ENCODE measurements around the gene ADAMTSL2.

ADAMTSL2 gene

GRCh38 chr9:133518706-133519449, 15.6 kb upstream of the ADAMTSL2 start:
- no peak for DNase-seq

- no peak for DNase-seq
Observed at GRCh38 chr9:133519693-133520092, 14.8 kb upstream of the ADAMTSL2 start.

GRCh38 chr9:133520121-133520835, 14.2 kb upstream of the ADAMTSL2 start:
- no peak for DNase-seq

GRCh38 chr9:133521122-133522072, 13.1 kb upstream of the ADAMTSL2 start:
- peak; percentile 44 to 89 for DNase-seq

GRCh38 chr9:133522073-133522910, 12.2 kb upstream of the ADAMTSL2 start:
- peak; percentile 56 to 89 for DNase-seq

- DNase-seq, result no peak
Observed at GRCh38 chr9:133523106-133523505, 11.4 kb upstream of the ADAMTSL2 start.

- no peak for DNase-seq
Observed at GRCh38 chr9:133524146-133524545, 10.4 kb upstream of the ADAMTSL2 start.

- no peak for DNase-seq
Observed at GRCh38 chr9:133524679-133525228, 9.8 kb upstream of the ADAMTSL2 start, which contains the start of gene MYMK. Gene MYMK (minus strand): TSS chr9:133524959. CDS start chr9:133524844, 115 bp downstream.

- DNase-seq, result no peak
Observed at GRCh38 chr9:133525677-133526076, 8.8 kb upstream of the ADAMTSL2 start.

GRCh38 chr9:133526721-133527321, 7.7 kb upstream of the ADAMTSL2 start:
- DNase-seq, result no peak

- DNase-seq, result peak in 1 of 2 experiments; percentile 58
Observed at GRCh38 chr9:133527444-133527920, 7.0 kb upstream of the ADAMTSL2 start.

- DNase-seq, result peak in 1 of 2 experiments; percentile 29
Observed at GRCh38 chr9:133528001-133528875, 6.3 kb upstream of the ADAMTSL2 start.

GRCh38 chr9:133528876-133529241, 5.6 kb upstream of the ADAMTSL2 start:
- no peak for DNase-seq

- no peak for DNase-seq
Observed at GRCh38 chr9:133529457-133529856, 5.0 kb upstream of the ADAMTSL2 start.

- DNase-seq, result no peak
Observed at GRCh38 chr9:133529874-133530273, 4.6 kb upstream of the ADAMTSL2 start.

GRCh38 chr9:133531293-133531692, 3.2 kb upstream of the ADAMTSL2 start:
- DNase-seq, result no peak

- DNase-seq, result peak; percentile 83 to 93
Observed at GRCh38 chr9:133532937-133533668, 1.4 kb upstream of the ADAMTSL2 start.

- peak in 1 of 2 experiments; percentile 71 for DNase-seq
Observed at GRCh38 chr9:133533857-133534256, 647 bp upstream of the ADAMTSL2 start.

GRCh38 chr9:133535306-133535877, 888 bp downstream of the ADAMTSL2 start:
- DNase-seq, result no peak

Measured in NCI-H524 (cell line).